ENCODE results near the gene MPLKIP. TPM values are rescaled to one million over a fixed set of nuclear protein-coding genes. Genes with fewer than 3 reads are reported as not detected.
"Not testable (repeated sequence)": the region's sequence is repeated elsewhere in the genome, so short reads cannot be mapped to it uniquely, and the experiment has no call there.

The MPLKIP gene
- total RNA-seq, 1 experiment from 2014 or later = 43.2 TPM

GRCh38 chr7:40122940-40123254, 11.5 kb downstream of the MPLKIP start:
- Histone ChIP-seq H4K8ac (replicated peaks; ENCODE audit: insufficient read length, low read depth, low read length) (no peak overlapping the region), H3K9ac (ENCODE audit: extremely low read depth, insufficient read length, low read length) (no peak overlapping the region), H2BK12ac (ENCODE audit: insufficient read length, low read depth, low read length) (no peak overlapping the region), H2BK5ac (ENCODE audit: insufficient read length, low read length) (no peak overlapping the region), H3K18ac (ENCODE audit: insufficient read length, low read depth, low read length) (no peak overlapping the region), H3K27me3 (ENCODE audit: insufficient read depth, low read length) (no peaks in the 10 kb centered on the region), H4K20me1 (ENCODE audit: control insufficient read depth, insufficient read depth, insufficient read length) (no peaks in the 10 kb centered on the region), H3K4me2 (ENCODE audit: insufficient read depth, insufficient read length, low read length) (no peak overlapping the region), H3K4ac (ENCODE audit: low read depth, low read length) (no peak overlapping the region), H3K79me1 (ENCODE audit: insufficient read depth, low read depth, low read length, poor library complexity, severe bottlenecking) (peaks cover 3% of the 10 kb centered on the region), H3K79me2 (ENCODE audit: insufficient read depth, low read length) (no peaks in the 10 kb centered on the region), H3K56ac (ENCODE audit: insufficient read length, low read depth, low read length) (no peak overlapping the region), H2BK120ac (ENCODE audit: low read depth, low read length, poor library complexity, severe bottlenecking) (no peak overlapping the region), H3K14ac (ENCODE audit: insufficient read depth, low read length) (no peak overlapping the region), H2BK20ac (ENCODE audit: low read depth, low read length, poor library complexity, severe bottlenecking) (no peak overlapping the region), H3K4me1 (ENCODE audit: insufficient read depth, low read length) (no peaks in the 10 kb centered on the region), H2BK15ac (ENCODE audit: low read depth, low read length) (no peak overlapping the region), H3K9me3 (ENCODE audit: control insufficient read depth, low read depth, low read length) (no peaks in the 10 kb centered on the region), H3K23me2 (ENCODE audit: insufficient read length, low read depth, low read length, poor library complexity, severe bottlenecking) (no peaks in the 10 kb centered on the region), H4K91ac (ENCODE audit: insufficient read length, low read depth, low read length) (no peak overlapping the region), H2AK5ac (ENCODE audit: insufficient read length, low read length) (no peak overlapping the region), H4K5ac (ENCODE audit: insufficient read length, low read depth, low read length) (no peak overlapping the region), H3K27ac (ENCODE audit: insufficient read length, low read depth, low read length) (no peak overlapping the region), H2AFZ (ENCODE audit: low read length) (no peak overlapping the region), H3K23ac (ENCODE audit: insufficient read length, low read depth, low read length) (no peak overlapping the region), H3T11ph (ENCODE audit: low read length) (no peak overlapping the region)
- Mint-ChIP-seq H3K36me3 (ENCODE audit: insufficient read depth in 1 of 3, low read depth in 3 of 3) (peaks cover 0 to 2% (median 0%) of the 10 kb centered on the region in 3 experiments; a peak in 2 of 7 replicates), H3K4me1 (peaks cover 0 to 6% of the 10 kb centered on the region in 2 experiments; a peak in 2 of 4 replicates), H3K27ac (no peak overlapping the region), H3K4me3 (no peak overlapping the region), H3K9me3 (no peaks in the 10 kb centered on the region), H3K27me3 (ENCODE audit: low read depth) (no peaks in the 10 kb centered on the region)
- WGBS (ENCODE audit: extremely low coverage, insufficient read length, low lambda C conversion rate) = no CpG with 5 or more reads among the region's 2 CpGs
- no peak for DNase-seq
- no peak for TF ChIP-seq CTCF (conservative IDR thresholded peaks at IDR 0.05)

GRCh38 chr7:40122100-40122939, 12.1 kb downstream of the MPLKIP start:
- not testable (repeated sequence) for H3K27ac Mint-ChIP-seq; H3K79me1 ChIP-seq (ENCODE audit: insufficient read depth, low read depth, low read length, poor library complexity, severe bottlenecking); H3K23ac ChIP-seq (ENCODE audit: insufficient read length, low read depth, low read length); H2BK15ac ChIP-seq (ENCODE audit: low read depth, low read length); H3K27me3 Mint-ChIP-seq (ENCODE audit: low read depth); H2BK20ac ChIP-seq (ENCODE audit: low read depth, low read length, poor library complexity, severe bottlenecking); H3K4me1 ChIP-seq (ENCODE audit: insufficient read depth, low read length); H4K91ac ChIP-seq (ENCODE audit: insufficient read length, low read depth, low read length); H3K9me3 ChIP-seq (ENCODE audit: control insufficient read depth, low read depth, low read length); H3K14ac ChIP-seq (ENCODE audit: insufficient read depth, low read length); H4K5ac ChIP-seq (ENCODE audit: insufficient read length, low read depth, low read length); H3K27me3 ChIP-seq (ENCODE audit: insufficient read depth, low read length); H3K9me3 Mint-ChIP-seq; H3T11ph ChIP-seq (ENCODE audit: low read length); H3K4ac ChIP-seq (ENCODE audit: low read depth, low read length); H3K23me2 ChIP-seq (ENCODE audit: insufficient read length, low read depth, low read length, poor library complexity, severe bottlenecking); H3K4me3 Mint-ChIP-seq; H4K20me1 ChIP-seq (ENCODE audit: control insufficient read depth, insufficient read depth, insufficient read length); H3K4me2 ChIP-seq (ENCODE audit: insufficient read depth, insufficient read length, low read length); H3K18ac ChIP-seq (ENCODE audit: insufficient read length, low read depth, low read length); H3K9ac ChIP-seq (ENCODE audit: extremely low read depth, insufficient read length, low read length); H3K4me1 Mint-ChIP-seq; H2BK120ac ChIP-seq (ENCODE audit: low read depth, low read length, poor library complexity, severe bottlenecking); H4K8ac ChIP-seq (replicated peaks; ENCODE audit: insufficient read length, low read depth, low read length); H2AK5ac ChIP-seq (ENCODE audit: insufficient read length, low read length); DNase-seq; H3K79me2 ChIP-seq (ENCODE audit: insufficient read depth, low read length); H3K27ac ChIP-seq (ENCODE audit: insufficient read length, low read depth, low read length); H3K56ac ChIP-seq (ENCODE audit: insufficient read length, low read depth, low read length); H2BK5ac ChIP-seq (ENCODE audit: insufficient read length, low read length); H3K36me3 Mint-ChIP-seq (ENCODE audit: insufficient read depth in 1 of 3, low read depth in 3 of 3); H2BK12ac ChIP-seq (ENCODE audit: insufficient read length, low read depth, low read length); H2AFZ ChIP-seq (ENCODE audit: low read length)
- WGBS (ENCODE audit: extremely low coverage, insufficient read length, low lambda C conversion rate) = no CpG with 5 or more reads among the region's 14 CpGs
